GM18870 (cell line): Measurements from ENCODE around the gene MST1R.

Experiments
- ATAC-seq: cut with Tn5 transposase; IDR thresholded peaks from one replicate; pipeline ENCODE4 v1.9.1; 2021; ENCODE audit warnings: moderate library complexity; ENCODE audit not compliant: unreplicated experiment

MST1R gene

GRCh38 chr3:49841806-49842205, 61.9 kb downstream of the MST1R start:
- ATAC-seq, result no peak

GRCh38 chr3:49841126-49841696, 62.5 kb downstream of the MST1R start:
- no peak for ATAC-seq

GRCh38 chr3:49840388-49840787, 63.3 kb downstream of the MST1R start:
- no peak for ATAC-seq

- ATAC-seq, result no peak
Measured at GRCh38 chr3:49839193-49839809, 64.4 kb downstream of the MST1R start.
